Esophagus muscularis mucosa (tissue), 4 donors: Measurements from ENCODE around the gene TMEM255B. TPM values are rescaled to one million over a fixed set of nuclear protein-coding genes. Genes with fewer than 3 reads are reported as not detected.

Experiments
- DNase-seq: peaks from one replicate; pipeline ENCODE4 v3.0.0-alpha.2; 2017; ENCODE audit errors: extremely low spot score
- H3K27ac ChIP-seq, 4 donors: fragments of 200-600 bp; sonication (generic); replicated peaks in 1 of 4; 1 replicate in 3 of 4; 2 replicates in 1 of 4; pipeline ENCODE4 v1.5.1; 2016 to 2019; ENCODE audit warnings: mild to moderate bottlenecking in 1 of 4
- H3K27me3 ChIP-seq, 4 donors: fragments of 200-600 bp; sonication (generic); one replicate each; pipeline versions ENCODE4 v1.5.1 to v1.6.0; 2016 to 2019
- H3K36me3 ChIP-seq, 4 donors: fragments of 200-600 bp; sonication (generic); one replicate each; pipeline ENCODE4 v1.5.1; 2016 to 2019
- H3K4me1 ChIP-seq, 4 donors: fragments of 200-600 bp; sonication (generic); one replicate each; pipeline ENCODE4 v1.5.1; 2016 to 2019
- H3K4me3 ChIP-seq, 4 donors: fragments of 200-600 bp; sonication (generic); 1 replicate in 2 of 4; 2 replicates in 2 of 4; pipeline ENCODE4 v1.5.1; 2016 to 2019; ENCODE audit warnings: mild to moderate bottlenecking in 4 of 4, moderate library complexity in 1 of 4
- H3K9me3 ChIP-seq, 4 donors: fragments of 200-600 bp; sonication (generic); 1 replicate in 3 of 4; 2 replicates in 1 of 4; pipeline ENCODE4 v1.5.1; 2016 to 2019
- EP300 ChIP-seq: sonication (generic); formaldehyde crosslinking; IDR thresholded peaks from one replicate; pipeline ENCODE4 v1.6.1; 2017; ENCODE audit warnings: antibody characterized with exemption
- POLR2A ChIP-seq: fragments of 450-650 bp; IDR thresholded peaks from one replicate; pipeline ENCODE4 v1.6.1; 2017; ENCODE audit warnings: antibody characterized with exemption, moderate library complexity, mild to moderate bottlenecking, low read depth
- POLR2AphosphoS5 ChIP-seq, 2 donors: sonication (generic); formaldehyde crosslinking; IDR thresholded peaks; one replicate each; pipeline ENCODE4 v1.6.1; 2017; ENCODE audit warnings: antibody characterized with exemption in 2 of 2
- WGBS: methylation state at CpG from one replicate; pipeline ENCODE4 v1.1.5; 2018; 5-methylcytosine and 5-hydroxymethylcytosine counted together
- intact Hi-C: fragments of 100-400 bp; cut with DNase I; formaldehyde crosslinking; loops from one replicate; pipeline ENCODE4 v1.15.1; 2023
- total RNA-seq, 4 donors: library from RNA; depleted of rRNA; stranded (reverse); fragments of >200 nt; gene quantifications; one replicate each; pipeline versions ENCODE4 v1.1.0 to v1.2.1, GENCODE V29; 2016
- TF ChIP-seq, protein P1 (sequence below), 3 experiments: fragments of 200-600 bp in 2 of 3; fragments of 450-650 bp in 1 of 3; sonication (generic) in 2 of 3; IDR thresholded peaks; one replicate each; pipeline ENCODE4 v1.5.1; 2017 to 2019; ENCODE audit warnings: antibody characterized with exemption in 3 of 3, mild to moderate bottlenecking in 2 of 3, moderate library complexity in 1 of 3

Gene TMEM255B
- total RNA-seq, 4 donors from 2014 or later: 4.1 to 12.3 (median 10.7) TPM

DNA sequence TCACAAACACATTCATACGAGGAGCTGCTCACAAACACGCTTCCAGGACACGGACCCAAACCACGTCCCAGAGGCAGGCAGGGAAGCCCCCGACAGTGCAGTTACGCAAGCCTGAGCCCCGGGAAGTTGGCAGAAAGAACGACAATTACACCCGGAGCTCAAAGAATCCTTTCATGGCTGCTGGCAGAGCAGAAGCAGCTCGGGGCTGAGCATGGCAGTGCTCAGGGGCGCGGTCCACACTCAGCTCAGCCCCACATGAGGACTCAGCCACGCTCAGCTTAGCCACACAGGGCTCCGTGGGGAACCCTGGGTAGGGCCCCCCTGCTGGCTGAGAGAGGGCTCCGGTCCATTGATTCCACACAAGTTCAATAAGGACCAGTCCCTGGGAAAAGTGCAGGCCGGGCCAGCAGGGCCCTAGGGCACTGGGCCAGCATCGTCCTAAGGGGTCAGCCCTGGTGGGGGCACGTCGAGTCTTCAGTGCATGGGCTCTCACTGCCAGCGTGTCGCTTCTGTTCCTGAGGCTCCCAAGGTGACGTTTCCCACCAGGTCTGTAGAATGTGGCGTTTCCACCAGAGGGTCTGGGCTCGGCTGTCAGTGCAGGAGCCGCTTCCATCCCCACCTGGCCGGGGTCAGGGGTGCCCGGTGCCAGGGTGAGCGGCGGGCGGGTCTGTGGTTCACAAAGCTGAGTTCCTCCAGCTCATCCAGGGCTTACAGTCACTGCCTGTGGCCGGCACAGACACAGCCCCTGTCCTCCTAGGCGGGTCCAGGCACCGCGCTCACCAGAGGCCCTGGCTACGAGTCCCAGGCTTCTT lies 81.7 kb downstream of the TMEM255B start:
- DNase-seq: no peak
- Histone ChIP-seq H3K27ac (peak overlapping the region; percentile 90 to 94 (median 92)), H3K9me3 (no peaks in the 10 kb centered on the region), H3K27me3 (no peaks in the 10 kb centered on the region), H3K36me3 (peaks cover 17 to 55% (median 32%) of the 10 kb centered on the region in 4 donors), H3K4me3 (peak overlapping the region in 1 of 4 donors; percentile 0), H3K4me1 (peaks cover 62 to 97% (median 90%) of the 10 kb centered on the region in 4 donors)
- intact Hi-C loops: no loop called here
- 79% methylated on average over 17 of the region's 35 CpGs for WGBS
- no peak for TF ChIP-seq EP300
- peak in 1 of 2 donors; percentile 4 for TF ChIP-seq POLR2AphosphoS5 (IDR thresholded peaks at IDR 0.05)

GRCh38 chr13:113841353-113841650 lies 82.3 kb downstream of the TMEM255B start:
- H3K4me1 ChIP-seq: peaks cover 62 to 100% (median 93%) of the 10 kb centered on the region in 4 donors
- H3K27me3 ChIP-seq: no peaks in the 10 kb centered on the region
- H3K36me3 ChIP-seq: peaks cover 17 to 60% (median 37%) of the 10 kb centered on the region in 4 donors
- H3K27ac ChIP-seq: peak overlapping the region; percentile 90 to 94 (median 92)
- intact Hi-C loops: no loop called here
- no peak overlapping the region for H3K4me3 ChIP-seq
- H3K9me3 ChIP-seq: no peaks in the 10 kb centered on the region
- DNase-seq: no peak
- TF ChIP-seq, protein P1, sequence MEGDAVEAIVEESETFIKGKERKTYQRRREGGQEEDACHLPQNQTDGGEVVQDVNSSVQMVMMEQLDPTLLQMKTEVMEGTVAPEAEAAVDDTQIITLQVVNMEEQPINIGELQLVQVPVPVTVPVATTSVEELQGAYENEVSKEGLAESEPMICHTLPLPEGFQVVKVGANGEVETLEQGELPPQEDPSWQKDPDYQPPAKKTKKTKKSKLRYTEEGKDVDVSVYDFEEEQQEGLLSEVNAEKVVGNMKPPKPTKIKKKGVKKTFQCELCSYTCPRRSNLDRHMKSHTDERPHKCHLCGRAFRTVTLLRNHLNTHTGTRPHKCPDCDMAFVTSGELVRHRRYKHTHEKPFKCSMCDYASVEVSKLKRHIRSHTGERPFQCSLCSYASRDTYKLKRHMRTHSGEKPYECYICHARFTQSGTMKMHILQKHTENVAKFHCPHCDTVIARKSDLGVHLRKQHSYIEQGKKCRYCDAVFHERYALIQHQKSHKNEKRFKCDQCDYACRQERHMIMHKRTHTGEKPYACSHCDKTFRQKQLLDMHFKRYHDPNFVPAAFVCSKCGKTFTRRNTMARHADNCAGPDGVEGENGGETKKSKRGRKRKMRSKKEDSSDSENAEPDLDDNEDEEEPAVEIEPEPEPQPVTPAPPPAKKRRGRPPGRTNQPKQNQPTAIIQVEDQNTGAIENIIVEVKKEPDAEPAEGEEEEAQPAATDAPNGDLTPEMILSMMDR (IDR thresholded peaks at IDR 0.05): no peak
- TF ChIP-seq POLR2A (no peak), POLR2AphosphoS5 (IDR thresholded peaks at IDR 0.05) (no peak), EP300 (no peak)
- WGBS: 73% methylated on average over 15 of the region's 15 CpGs

DNA sequence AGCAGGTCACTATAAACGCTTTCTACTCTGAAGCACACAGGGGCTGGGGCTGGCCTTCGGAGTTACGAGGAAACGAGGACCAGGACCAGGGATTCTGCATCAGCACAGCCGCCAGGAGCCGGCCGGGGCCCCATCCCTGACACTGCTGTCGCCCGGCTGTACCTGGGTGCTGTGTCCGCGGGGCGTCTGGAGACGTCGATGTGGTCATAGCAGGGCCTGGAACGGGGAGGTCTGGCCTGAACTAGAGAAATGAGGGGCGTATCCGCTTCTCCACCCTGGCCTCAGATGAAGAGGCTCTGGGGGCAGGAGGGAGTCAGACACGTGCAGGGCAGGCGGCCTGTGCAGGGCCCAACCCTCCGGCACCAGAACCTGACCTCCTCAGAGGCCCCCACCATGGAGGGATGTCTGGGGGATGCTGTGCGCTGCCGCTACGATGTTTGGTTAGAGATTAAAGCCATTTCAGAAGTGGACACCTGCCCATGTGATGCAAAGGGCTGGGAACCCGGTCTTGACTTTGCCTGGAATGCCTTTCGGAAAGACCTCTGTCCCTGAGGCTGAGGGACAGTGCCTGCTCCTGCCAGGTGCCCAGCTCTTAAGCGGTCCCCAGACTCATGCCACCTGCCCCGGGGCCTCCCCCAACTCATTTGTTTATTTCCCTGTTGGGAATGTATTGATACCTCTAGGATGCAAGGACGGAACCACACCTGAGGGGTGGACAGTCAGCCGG lies 83.5 kb downstream of the TMEM255B start:
- intact Hi-C loops: no loop called here
- Histone ChIP-seq H3K4me1 (peaks cover 59 to 100% (median 96%) of the 10 kb centered on the region in 4 donors), H3K27me3 (no peaks in the 10 kb centered on the region), H3K9me3 (no peaks in the 10 kb centered on the region), H3K4me3 (no peak overlapping the region), H3K36me3 (peaks cover 17 to 71% (median 47%) of the 10 kb centered on the region in 4 donors), H3K27ac (peak overlapping the region; percentile 34 to 94 (median 92))
- no peak for TF ChIP-seq POLR2AphosphoS5 (IDR thresholded peaks at IDR 0.05)
- no peak for TF ChIP-seq POLR2A
- no peak for TF ChIP-seq EP300
- TF ChIP-seq, protein P1 (IDR thresholded peaks at IDR 0.05): no peak
- 86% methylated on average over 18 of the region's 29 CpGs for WGBS
- DNase-seq: no peak

GRCh38 chr13:113843063-113843654 lies 84.1 kb downstream of the TMEM255B start:
- Histone ChIP-seq H3K4me1 (peaks cover 58 to 100% (median 96%) of the 10 kb centered on the region in 4 donors), H3K4me3 (no peak overlapping the region), H3K36me3 (peaks cover 17 to 75% (median 48%) of the 10 kb centered on the region in 4 donors), H3K27ac (peak overlapping the region; percentile 34 to 94 (median 92)), H3K9me3 (no peaks in the 10 kb centered on the region), H3K27me3 (no peaks in the 10 kb centered on the region)
- 94% methylated on average over 21 of the region's 30 CpGs for WGBS
- no peak for DNase-seq
- intact Hi-C loops: no loop called here
- TF ChIP-seq, protein P1 (IDR thresholded peaks at IDR 0.05): no peak
- TF ChIP-seq EP300 (no peak), POLR2A (no peak), POLR2AphosphoS5 (IDR thresholded peaks at IDR 0.05) (no peak)
